ENCODE results near the gene ACSL4. TPM values are rescaled to one million over a fixed set of nuclear protein-coding genes. Genes with fewer than 3 reads are reported as not detected.

ACSL4 gene
- total RNA-seq, 1 experiment from 2014 or later = 55.2 TPM

DNA sequence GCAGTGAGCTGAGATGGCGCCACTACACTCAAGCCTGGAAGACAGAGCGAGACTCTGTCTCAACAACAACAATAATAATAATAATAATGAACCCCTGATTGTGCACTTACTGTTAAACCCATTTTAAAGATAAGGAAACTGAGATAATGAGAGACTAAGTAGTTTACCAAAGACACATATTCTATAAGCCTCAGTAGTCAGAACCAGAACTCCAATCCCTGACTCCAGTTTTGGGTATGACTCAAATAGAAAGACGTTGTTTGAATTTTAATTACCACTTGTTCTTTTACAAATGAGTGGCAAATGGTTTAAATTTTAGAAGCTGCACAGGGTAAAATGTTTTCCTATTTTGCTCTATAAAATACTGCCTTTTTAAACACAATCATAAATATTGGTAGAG lies 37.4 kb downstream of the ACSL4 start:
- H3K27ac ChIP-seq (ENCODE audit: low read length) = no peak overlapping the region
- POLR2A ChIA-PET = no interaction called here
- BruUV-seq (replicated peaks) = no TSS peak
- no peak overlapping the region for H3K4me3 ChIP-seq (ENCODE audit: low read depth in 2 of 2, low read length in 2 of 2)
- ATAC-seq (no peak), DNase-seq (ENCODE audit: low read depth, low spot score) (no peak)
- TF ChIP-seq TCF7L2 (IDR thresholded peaks at IDR 0.05; ENCODE audit: low read depth, low read length) (no peak), SIN3A (IDR thresholded peaks at IDR 0.05; ENCODE audit: borderline replicate concordance, insufficient read depth, low read depth, low read length) (no peak), POLR2AphosphoS5 (IDR thresholded peaks at IDR 0.05; ENCODE audit: low read depth, low read length) (no peak)
- TF ChIP-seq, protein P1, sequence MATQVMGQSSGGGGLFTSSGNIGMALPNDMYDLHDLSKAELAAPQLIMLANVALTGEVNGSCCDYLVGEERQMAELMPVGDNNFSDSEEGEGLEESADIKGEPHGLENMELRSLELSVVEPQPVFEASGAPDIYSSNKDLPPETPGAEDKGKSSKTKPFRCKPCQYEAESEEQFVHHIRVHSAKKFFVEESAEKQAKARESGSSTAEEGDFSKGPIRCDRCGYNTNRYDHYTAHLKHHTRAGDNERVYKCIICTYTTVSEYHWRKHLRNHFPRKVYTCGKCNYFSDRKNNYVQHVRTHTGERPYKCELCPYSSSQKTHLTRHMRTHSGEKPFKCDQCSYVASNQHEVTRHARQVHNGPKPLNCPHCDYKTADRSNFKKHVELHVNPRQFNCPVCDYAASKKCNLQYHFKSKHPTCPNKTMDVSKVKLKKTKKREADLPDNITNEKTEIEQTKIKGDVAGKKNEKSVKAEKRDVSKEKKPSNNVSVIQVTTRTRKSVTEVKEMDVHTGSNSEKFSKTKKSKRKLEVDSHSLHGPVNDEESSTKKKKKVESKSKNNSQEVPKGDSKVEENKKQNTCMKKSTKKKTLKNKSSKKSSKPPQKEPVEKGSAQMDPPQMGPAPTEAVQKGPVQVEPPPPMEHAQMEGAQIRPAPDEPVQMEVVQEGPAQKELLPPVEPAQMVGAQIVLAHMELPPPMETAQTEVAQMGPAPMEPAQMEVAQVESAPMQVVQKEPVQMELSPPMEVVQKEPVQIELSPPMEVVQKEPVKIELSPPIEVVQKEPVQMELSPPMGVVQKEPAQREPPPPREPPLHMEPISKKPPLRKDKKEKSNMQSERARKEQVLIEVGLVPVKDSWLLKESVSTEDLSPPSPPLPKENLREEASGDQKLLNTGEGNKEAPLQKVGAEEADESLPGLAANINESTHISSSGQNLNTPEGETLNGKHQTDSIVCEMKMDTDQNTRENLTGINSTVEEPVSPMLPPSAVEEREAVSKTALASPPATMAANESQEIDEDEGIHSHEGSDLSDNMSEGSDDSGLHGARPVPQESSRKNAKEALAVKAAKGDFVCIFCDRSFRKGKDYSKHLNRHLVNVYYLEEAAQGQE (IDR thresholded peaks at IDR 0.05; ENCODE audit: insufficient read depth in 1 of 2, low read depth in 2 of 2, low read length in 1 of 2) = no peak
- TF ChIP-seq, protein P2, sequence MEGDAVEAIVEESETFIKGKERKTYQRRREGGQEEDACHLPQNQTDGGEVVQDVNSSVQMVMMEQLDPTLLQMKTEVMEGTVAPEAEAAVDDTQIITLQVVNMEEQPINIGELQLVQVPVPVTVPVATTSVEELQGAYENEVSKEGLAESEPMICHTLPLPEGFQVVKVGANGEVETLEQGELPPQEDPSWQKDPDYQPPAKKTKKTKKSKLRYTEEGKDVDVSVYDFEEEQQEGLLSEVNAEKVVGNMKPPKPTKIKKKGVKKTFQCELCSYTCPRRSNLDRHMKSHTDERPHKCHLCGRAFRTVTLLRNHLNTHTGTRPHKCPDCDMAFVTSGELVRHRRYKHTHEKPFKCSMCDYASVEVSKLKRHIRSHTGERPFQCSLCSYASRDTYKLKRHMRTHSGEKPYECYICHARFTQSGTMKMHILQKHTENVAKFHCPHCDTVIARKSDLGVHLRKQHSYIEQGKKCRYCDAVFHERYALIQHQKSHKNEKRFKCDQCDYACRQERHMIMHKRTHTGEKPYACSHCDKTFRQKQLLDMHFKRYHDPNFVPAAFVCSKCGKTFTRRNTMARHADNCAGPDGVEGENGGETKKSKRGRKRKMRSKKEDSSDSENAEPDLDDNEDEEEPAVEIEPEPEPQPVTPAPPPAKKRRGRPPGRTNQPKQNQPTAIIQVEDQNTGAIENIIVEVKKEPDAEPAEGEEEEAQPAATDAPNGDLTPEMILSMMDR (IDR thresholded peaks at IDR 0.05) = no peak
- no peaks in the 10 kb centered on the region for H3K9me3 ChIP-seq (ENCODE audit: control insufficient read depth, insufficient read depth, low read depth, low read length)
- in situ Hi-C loops (cut with HindIII; ENCODE audit: low pct_unique_long_range_greater_than_20kb, low sequenced_read_pairs) = no loop called here
- H3K27me3 ChIP-seq (ENCODE audit: control insufficient read depth, insufficient read depth, low read length) = no peaks in the 10 kb centered on the region
- H3K4me1 ChIP-seq (ENCODE audit: control insufficient read depth, insufficient read depth, low read length) = no peaks in the 10 kb centered on the region
- no peaks in the 10 kb centered on the region for H3K36me3 ChIP-seq (ENCODE audit: control insufficient read depth, insufficient read depth, low read length)
- intact Hi-C loops (cut with micrococcal nuclease; ENCODE audit: unreplicated experiment) = no loop called here
- CTCF ChIA-PET = no interaction called here

DNA sequence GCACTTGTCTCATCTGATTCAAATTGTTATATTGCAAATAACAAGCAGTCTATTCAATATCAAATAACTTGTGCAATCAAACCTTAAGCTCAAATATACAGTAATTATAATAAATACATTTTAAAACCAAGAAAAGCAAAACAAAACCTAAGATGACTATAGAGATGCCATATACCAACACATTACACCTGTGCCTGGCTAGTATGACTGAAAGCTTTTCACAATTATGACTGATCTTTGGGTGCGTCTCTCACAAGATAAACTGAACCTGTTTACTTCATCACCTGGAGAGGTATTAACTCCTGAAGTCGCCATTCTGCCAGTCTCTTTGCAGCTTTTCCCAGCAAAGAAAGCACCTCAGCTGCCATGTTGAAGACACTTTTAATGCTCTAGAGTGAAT lies 41.3 kb downstream of the ACSL4 start:
- no peak overlapping the region for H3K4me3 ChIP-seq (ENCODE audit: low read depth in 2 of 2, low read length in 2 of 2)
- H3K27me3 ChIP-seq (ENCODE audit: control insufficient read depth, insufficient read depth, low read length) = no peaks in the 10 kb centered on the region
- DNase-seq (ENCODE audit: low read depth, low spot score) (no peak), ATAC-seq (no peak)
- in situ Hi-C loops (cut with HindIII; ENCODE audit: low pct_unique_long_range_greater_than_20kb, low sequenced_read_pairs) = no loop called here
- H3K27ac ChIP-seq (ENCODE audit: low read length) = no peak overlapping the region
- no peaks in the 10 kb centered on the region for H3K9me3 ChIP-seq (ENCODE audit: control insufficient read depth, insufficient read depth, low read depth, low read length)
- no peaks in the 10 kb centered on the region for H3K4me1 ChIP-seq (ENCODE audit: control insufficient read depth, insufficient read depth, low read length)
- TF ChIP-seq SIN3A (IDR thresholded peaks at IDR 0.05; ENCODE audit: borderline replicate concordance, insufficient read depth, low read depth, low read length) (no peak), POLR2AphosphoS5 (IDR thresholded peaks at IDR 0.05; ENCODE audit: low read depth, low read length) (no peak), TCF7L2 (IDR thresholded peaks at IDR 0.05; ENCODE audit: low read depth, low read length) (no peak)
- TF ChIP-seq, protein P1 (IDR thresholded peaks at IDR 0.05; ENCODE audit: insufficient read depth in 1 of 2, low read depth in 2 of 2, low read length in 1 of 2) = no peak
- TF ChIP-seq, protein P2 (IDR thresholded peaks at IDR 0.05) = no peak
- BruUV-seq (replicated peaks) = no TSS peak
- CTCF ChIA-PET = no interaction called here
- H3K36me3 ChIP-seq (ENCODE audit: control insufficient read depth, insufficient read depth, low read length) = no peaks in the 10 kb centered on the region
- intact Hi-C loops (cut with micrococcal nuclease; ENCODE audit: unreplicated experiment) = no loop called here
- POLR2A ChIA-PET = no interaction called here

Data from Panc1 (cell line).